Activated T-cell treated with anti-CD3 and anti-CD28 coated beads, Interleukin-2, amount 50 U/mL, for 72 hours (primary cell): ENCODE measurements around the gene EHHADH. TPM values are rescaled to one million over a fixed set of nuclear protein-coding genes. Genes with fewer than 3 reads are reported as not detected.

Experiments used
- ATAC-seq, 2 donors: fragments of 150-1000 bp; cut with Tn5 transposase; replicated peaks in 1 of 2; 2 replicates each; pipeline ENCODE4 v1.10.0; 2021; ENCODE audit warnings: moderate library complexity in 2 of 2, mild to moderate bottlenecking in 1 of 2
- DNase-seq, 2 donors: peaks; one replicate each; pipeline ENCODE4 v3.0.0; 2021 to 2022; ENCODE audit warnings: mixed read lengths in 1 of 2
- H3K27ac Mint-ChIP-seq: one replicate; pipeline ENCODE4 v1.8.0; 2022; ENCODE audit warnings: mild to moderate bottlenecking, moderate library complexity, mixed read lengths
- H3K27me3 Mint-ChIP-seq: one replicate; pipeline ENCODE4 v1.8.0; 2022; ENCODE audit warnings: low read depth, mixed read lengths
- H3K36me3 Mint-ChIP-seq, 2 donors: one replicate each; pipeline ENCODE4 v1.8.0; 2022; ENCODE audit warnings: mixed read lengths in 2 of 2, mild to moderate bottlenecking in 1 of 2; ENCODE audit not compliant: insufficient read depth in 2 of 2
- H3K4me1 Mint-ChIP-seq: one replicate; pipeline ENCODE4 v1.8.0; 2022; ENCODE audit warnings: low read depth, mixed read lengths
- H3K4me3 Mint-ChIP-seq, 2 donors: one replicate each; pipeline ENCODE4 v1.8.0; 2022; ENCODE audit warnings: mild to moderate bottlenecking in 2 of 2, mixed read lengths in 2 of 2, moderate library complexity in 2 of 2
- H3K9me3 Mint-ChIP-seq, 2 donors: one replicate each; pipeline ENCODE4 v1.8.0; 2022; ENCODE audit warnings: mixed read lengths in 2 of 2
- total RNA-seq, 2 donors: library from RNA; stranded (reverse); gene quantifications; one replicate each; pipeline ENCODE4 v1.2.3, GENCODE V29; 2022

EHHADH gene
- total RNA-seq, 2 donors from 2014 or later, result 5.3 to 6.9 TPM

DNA sequence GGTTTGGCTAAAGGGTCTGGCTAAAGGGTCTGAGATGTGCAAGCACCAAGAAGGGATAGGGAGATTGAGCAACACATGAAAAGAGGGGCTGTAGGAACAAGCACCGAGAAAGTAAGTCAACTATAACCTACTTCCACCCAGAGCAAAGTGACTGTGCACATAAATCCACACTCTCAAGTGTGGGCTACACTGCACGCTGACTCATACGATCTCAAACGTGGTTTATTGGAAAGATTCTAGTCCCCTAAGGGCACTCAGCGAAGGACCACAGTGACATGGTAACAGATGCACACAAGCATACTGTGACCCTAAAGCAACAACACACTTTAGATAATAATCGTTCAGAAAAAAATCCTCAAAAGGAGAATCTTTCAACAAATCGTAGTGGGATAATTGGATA, 48.0 kb downstream of the EHHADH start:
- Mint-ChIP-seq H3K27me3 (no peaks in the 10 kb centered on the region), H3K9me3 (no peaks in the 10 kb centered on the region), H3K4me1 (peaks cover 5% of the 10 kb centered on the region), H3K36me3 (no peaks in the 10 kb centered on the region), H3K27ac (no peak overlapping the region), H3K4me3 (no peak overlapping the region)
- DNase-seq (no peak), ATAC-seq (no peak)

DNA sequence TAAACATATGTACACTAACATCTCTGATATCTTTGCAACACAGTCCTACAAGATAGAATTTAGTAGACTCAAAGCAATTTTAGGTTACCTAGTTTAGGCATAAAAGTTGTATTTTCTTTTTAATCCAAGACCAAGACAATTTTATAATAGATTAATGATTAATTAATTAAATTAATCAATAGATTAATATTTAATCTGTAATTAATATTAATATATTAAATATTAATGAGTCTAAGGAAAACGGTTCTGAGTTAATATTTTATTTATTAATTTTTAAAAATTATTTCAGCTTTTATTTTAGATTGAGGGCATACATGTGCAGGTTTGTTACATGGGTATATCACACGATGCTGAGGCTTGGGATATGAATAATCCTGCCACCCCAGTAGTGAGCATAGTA, 49.0 kb downstream of the EHHADH start:
- no peaks in the 10 kb centered on the region for H3K27me3 Mint-ChIP-seq
- DNase-seq (no peak), ATAC-seq (no peak)
- no peaks in the 10 kb centered on the region for H3K9me3 Mint-ChIP-seq
- H3K4me1 Mint-ChIP-seq, result peaks cover 5% of the 10 kb centered on the region
- H3K36me3 Mint-ChIP-seq, result no peaks in the 10 kb centered on the region
- no peak overlapping the region for H3K4me3 Mint-ChIP-seq
- no peak overlapping the region for H3K27ac Mint-ChIP-seq

DNA sequence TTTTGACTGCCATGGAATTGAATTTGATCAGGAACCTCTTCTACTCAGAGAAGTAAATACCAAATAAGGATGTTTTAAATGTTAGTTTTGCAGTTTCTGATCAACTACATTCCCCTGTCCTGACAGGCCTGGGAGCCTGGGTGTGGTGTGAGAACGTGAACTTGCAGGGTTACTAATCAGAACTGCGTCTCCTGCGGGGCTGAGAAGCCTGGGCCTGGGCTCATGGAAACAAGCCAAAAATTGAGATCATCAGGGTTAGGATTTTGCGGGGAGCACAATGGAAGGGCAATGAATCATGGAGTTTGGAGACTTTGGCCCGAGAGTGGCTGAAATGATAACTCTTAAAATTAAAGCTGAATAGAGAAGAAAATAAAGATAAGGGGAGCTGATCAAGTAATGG, 53.2 kb downstream of the EHHADH start:
- no peaks in the 10 kb centered on the region for H3K27me3 Mint-ChIP-seq
- no peaks in the 10 kb centered on the region for H3K9me3 Mint-ChIP-seq
- ATAC-seq (no peak), DNase-seq (no peak)
- no peaks in the 10 kb centered on the region for H3K4me1 Mint-ChIP-seq
- H3K4me3 Mint-ChIP-seq, result no peak overlapping the region
- H3K27ac Mint-ChIP-seq, result no peak overlapping the region
- H3K36me3 Mint-ChIP-seq, result peaks cover 0 to 1% of the 10 kb centered on the region in 2 donors

DNA sequence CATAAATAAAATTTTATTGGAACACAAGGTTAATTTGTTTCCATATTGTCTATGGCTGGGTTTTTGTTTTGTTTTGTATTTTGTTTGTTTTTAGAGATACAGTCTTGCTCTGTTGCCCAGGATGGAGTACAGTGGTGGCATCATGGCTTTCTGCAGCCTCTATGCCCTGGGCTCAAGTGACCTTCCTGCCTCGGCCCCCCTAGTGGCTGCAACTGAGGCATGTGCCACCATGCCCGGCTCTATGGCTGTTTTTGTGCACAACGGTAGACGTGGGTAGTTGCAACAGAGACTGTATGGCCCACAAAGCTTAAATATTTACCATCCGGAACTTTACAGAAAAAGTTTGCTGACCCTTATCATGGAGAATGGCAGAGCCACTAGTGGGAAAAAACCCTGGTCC, 54.2 kb downstream of the EHHADH start:
- Mint-ChIP-seq H3K4me3 (no peak overlapping the region), H3K4me1 (no peaks in the 10 kb centered on the region), H3K36me3 (peaks cover 0 to 4% of the 10 kb centered on the region in 2 donors), H3K27ac (no peak overlapping the region), H3K9me3 (peaks cover 0 to 4% of the 10 kb centered on the region in 2 donors), H3K27me3 (no peaks in the 10 kb centered on the region)
- ATAC-seq (no peak), DNase-seq (no peak)

DNA sequence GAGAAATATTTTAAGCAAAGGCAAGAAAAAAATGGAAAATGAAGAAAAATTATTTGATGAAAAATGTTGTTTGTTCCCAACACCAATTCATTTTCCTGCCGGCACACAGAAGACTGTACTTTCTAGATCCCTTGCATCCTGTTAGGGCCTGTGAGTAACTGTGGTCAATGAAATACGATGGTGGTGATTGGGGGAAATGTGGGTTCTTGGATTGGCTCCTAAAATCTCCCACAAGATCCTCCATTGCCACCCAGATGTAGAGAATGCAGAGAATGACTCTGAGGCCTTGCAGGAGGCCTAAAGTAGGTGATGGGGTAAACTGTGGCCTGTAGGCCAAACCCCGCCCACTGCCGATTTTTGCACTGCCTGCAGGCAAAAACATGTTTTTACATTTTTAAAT, 54.6 kb downstream of the EHHADH start:
- no peak for DNase-seq
- no peaks in the 10 kb centered on the region for H3K27me3 Mint-ChIP-seq
- ATAC-seq, result no peak
- no peak overlapping the region for H3K27ac Mint-ChIP-seq
- H3K36me3 Mint-ChIP-seq, result peaks cover 0 to 4% of the 10 kb centered on the region in 2 donors
- no peaks in the 10 kb centered on the region for H3K4me1 Mint-ChIP-seq
- H3K9me3 Mint-ChIP-seq, result peaks cover 0 to 4% of the 10 kb centered on the region in 2 donors
- H3K4me3 Mint-ChIP-seq, result no peak overlapping the region

DNA sequence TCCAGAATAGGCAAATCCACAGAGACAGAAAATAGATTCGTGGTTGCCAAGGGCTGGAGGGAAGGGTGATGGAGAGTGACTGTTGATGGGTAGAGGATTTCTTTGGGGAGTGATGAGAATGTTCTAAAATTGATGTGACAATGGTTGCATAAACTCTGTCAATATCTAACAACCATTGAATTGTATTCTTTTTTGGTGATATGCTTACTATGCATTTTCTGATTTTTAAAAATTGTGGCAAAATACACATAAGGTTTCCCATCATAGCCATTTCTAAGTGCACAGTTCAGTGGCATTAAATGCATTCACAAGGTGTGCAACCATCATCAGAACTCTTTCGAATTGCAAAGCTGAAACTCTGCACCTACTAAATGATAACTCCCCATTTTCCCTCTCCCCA, 56.8 kb downstream of the EHHADH start:
- DNase-seq (no peak), ATAC-seq (no peak)
- Mint-ChIP-seq H3K27ac (no peak overlapping the region), H3K4me3 (no peak overlapping the region), H3K9me3 (peaks cover 0 to 6% of the 10 kb centered on the region in 2 donors), H3K4me1 (no peaks in the 10 kb centered on the region), H3K36me3 (peaks cover 2 to 4% of the 10 kb centered on the region in 2 donors), H3K27me3 (no peaks in the 10 kb centered on the region)

DNA sequence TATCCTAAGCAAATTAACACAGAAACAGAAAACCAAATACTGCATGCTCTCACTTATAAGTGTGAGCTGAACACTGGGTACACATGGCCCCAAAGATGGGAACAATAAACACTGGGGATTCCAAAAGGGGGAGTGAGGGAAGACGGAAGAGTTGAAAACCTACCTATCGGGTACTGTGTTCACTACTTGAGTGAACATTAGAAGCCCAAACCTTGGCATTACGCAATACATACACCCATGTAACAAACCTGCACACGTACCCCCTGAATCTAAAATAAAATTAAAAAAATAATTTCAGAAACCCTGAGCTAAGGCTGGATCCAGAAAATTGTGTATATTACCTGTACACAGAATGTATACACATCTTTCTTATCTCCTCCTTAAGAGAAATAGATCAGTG, 58.2 kb downstream of the EHHADH start:
- Mint-ChIP-seq H3K4me3 (no peak overlapping the region), H3K9me3 (peaks cover 0 to 6% of the 10 kb centered on the region in 2 donors), H3K27ac (no peak overlapping the region), H3K4me1 (no peaks in the 10 kb centered on the region), H3K27me3 (no peaks in the 10 kb centered on the region), H3K36me3 (peaks cover 2 to 4% of the 10 kb centered on the region in 2 donors)
- DNase-seq (no peak), ATAC-seq (no peak)

DNA sequence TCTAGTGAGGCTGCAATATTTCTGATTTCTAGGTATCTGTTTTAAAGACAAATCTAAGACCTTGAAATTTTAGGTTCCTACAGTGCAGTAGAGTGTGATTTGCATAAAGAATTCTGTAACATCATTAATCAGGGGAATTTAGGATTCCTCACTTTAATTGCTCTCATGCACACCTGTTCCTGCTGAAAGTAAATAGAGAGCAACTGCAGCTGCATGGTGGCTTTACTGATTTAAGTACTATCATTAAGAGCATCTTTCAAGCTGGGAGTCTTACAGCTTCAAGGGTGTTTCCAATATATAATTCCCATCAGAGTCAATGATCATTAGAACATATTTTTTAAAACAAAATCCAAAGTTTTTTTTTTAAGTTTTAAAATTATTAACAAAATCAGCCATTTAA, 65.0 kb downstream of the EHHADH start:
- DNase-seq, result no peak
- Mint-ChIP-seq H3K27me3 (no peaks in the 10 kb centered on the region), H3K36me3 (peaks cover 0 to 2% of the 10 kb centered on the region in 2 donors), H3K4me3 (no peak overlapping the region), H3K9me3 (peaks cover 0 to 1% of the 10 kb centered on the region in 2 donors), H3K27ac (no peak overlapping the region), H3K4me1 (no peaks in the 10 kb centered on the region)
- ATAC-seq, result no peak

DNA sequence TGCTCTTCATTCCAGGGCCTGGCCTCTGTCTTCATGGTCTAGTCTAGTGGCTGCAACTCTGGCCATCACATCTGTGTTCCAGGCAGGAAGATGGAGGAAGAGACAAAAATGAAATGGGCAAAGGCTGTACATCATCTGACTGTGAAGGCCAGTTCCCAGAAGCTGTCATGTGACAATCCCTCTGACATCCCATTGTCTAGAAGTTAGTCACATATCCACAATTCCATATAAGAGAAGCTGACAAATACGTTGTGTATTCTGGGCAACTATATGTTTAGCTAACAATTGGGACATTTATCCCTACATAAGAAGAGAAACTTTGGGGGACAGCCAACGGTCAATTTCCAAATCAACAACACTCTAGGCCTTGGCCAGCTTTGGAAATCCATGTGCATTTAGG, 66.5 kb downstream of the EHHADH start:
- ATAC-seq (no peak), DNase-seq (no peak)
- Mint-ChIP-seq H3K27ac (no peak overlapping the region), H3K36me3 (no peaks in the 10 kb centered on the region), H3K4me3 (no peak overlapping the region), H3K9me3 (no peaks in the 10 kb centered on the region), H3K4me1 (no peaks in the 10 kb centered on the region), H3K27me3 (no peaks in the 10 kb centered on the region)

DNA sequence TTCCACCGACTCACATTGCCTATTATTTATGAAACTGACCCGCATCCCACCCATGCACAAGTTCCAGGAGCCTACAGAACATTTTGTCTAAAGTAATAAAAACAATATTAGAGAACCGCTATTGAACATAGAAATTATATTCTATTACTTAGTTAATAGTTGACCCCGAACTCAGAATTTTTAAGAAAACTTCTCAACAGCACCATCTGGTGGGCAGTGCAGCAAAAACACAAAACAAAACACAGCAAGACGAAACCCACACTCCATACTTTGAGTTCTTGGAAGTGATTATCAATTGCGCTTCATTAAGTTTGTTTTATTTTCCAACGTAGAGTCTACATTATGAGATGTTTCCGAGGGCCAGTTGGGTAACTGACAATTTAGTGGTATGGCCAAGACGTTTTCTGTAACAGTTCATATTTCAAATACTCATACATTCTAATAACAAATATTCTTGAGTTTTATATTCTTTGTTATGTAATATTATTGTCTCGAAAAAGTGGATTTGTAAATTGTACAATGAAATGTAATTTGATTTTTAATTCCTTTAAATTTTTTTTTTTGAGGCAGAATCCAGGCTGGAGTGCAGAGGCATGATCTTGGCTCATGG, 77.0 kb downstream of the EHHADH start:
- no peak overlapping the region for H3K27ac Mint-ChIP-seq
- no peak for ATAC-seq
- no peaks in the 10 kb centered on the region for H3K4me1 Mint-ChIP-seq
- no peaks in the 10 kb centered on the region for H3K36me3 Mint-ChIP-seq
- peak; percentile 16 to 28 for DNase-seq
- no peak overlapping the region for H3K4me3 Mint-ChIP-seq
- no peaks in the 10 kb centered on the region for H3K9me3 Mint-ChIP-seq
- peaks cover 6% of the 10 kb centered on the region for H3K27me3 Mint-ChIP-seq

DNA sequence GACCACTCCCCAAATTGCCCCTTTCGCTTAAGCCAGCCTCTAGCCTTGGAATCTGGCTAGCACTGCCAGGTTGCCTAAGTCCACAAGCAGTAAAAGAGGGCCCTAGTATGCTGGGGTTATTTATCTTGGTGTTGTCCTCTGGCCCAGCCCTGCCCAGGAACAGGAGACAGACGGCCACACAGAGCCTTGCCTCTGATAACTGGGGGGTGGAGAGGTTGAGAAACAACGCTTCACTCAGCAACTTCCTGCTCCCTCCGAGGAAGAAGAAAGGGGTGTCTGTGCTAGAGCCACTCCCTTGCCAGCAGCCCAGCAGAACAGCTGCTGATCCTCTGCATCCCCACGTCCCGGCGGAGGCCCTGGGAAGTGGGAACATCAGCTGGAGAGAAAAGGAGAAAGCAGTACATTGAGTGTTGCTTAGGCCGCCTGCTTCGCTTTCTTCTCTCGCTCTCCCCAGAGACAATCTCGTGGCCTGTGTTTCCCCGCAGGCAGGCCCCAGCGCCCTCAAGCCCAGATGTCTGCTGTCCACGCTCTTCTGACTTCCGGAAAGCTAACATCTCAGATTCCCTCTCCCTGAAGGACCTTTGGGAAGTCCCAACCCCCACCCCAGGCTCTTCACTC, 78.4 kb downstream of the EHHADH start:
- Mint-ChIP-seq H3K27ac (no peak overlapping the region), H3K9me3 (no peaks in the 10 kb centered on the region), H3K4me1 (no peaks in the 10 kb centered on the region), H3K4me3 (no peak overlapping the region), H3K36me3 (no peaks in the 10 kb centered on the region), H3K27me3 (peaks cover 6% of the 10 kb centered on the region)
- no peak for DNase-seq
- ATAC-seq, result no peak

DNA sequence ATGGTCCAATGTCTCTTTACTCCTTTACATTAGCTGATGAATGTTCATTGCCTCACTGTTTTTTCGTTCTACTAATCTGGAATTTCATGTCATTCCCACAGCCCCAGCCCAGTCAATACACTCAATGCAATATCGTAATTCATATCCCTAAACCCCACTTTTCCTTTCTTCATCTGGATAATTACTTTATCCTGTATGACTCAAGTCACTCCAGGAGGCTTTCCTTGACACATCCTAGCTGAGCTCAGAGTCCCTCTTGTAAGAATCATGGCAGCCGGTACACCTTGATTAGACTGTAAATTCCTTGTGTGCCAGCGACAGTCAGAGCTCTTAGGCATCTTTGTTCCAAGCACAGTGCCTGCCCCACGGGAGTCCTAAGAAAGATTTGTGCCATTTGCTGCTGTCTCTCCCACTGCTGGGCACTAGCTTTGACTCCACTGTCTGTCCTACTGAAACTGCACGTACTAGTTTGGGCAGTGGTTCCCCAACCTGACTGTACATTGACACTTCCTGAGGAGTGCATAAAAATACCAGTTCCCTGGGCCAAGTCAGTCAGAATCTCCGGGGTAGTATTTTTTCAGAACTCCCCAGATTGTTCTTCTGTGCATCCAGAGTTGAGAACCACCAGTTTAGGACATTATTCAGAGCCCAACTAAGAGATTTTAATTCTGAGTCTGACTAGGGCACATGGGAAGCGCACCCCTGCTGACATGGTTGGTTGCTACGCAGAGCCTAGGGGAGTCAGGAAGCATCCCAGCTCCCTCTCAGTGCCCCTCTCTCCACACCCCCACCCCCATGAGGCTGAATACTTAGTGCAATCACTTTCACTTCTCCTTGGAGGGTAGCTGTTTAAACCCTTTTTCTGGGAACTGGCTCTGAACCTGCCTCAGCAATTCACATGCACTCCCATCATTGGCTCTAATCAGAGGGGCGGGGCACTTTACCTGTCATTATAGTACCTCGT, 81.5 kb downstream of the EHHADH start:
- Mint-ChIP-seq H3K36me3 (no peaks in the 10 kb centered on the region), H3K27me3 (peaks cover 6% of the 10 kb centered on the region), H3K4me1 (no peaks in the 10 kb centered on the region), H3K27ac (no peak overlapping the region), H3K4me3 (no peak overlapping the region), H3K9me3 (no peaks in the 10 kb centered on the region)
- DNase-seq, result no peak
- ATAC-seq, result no peak

DNA sequence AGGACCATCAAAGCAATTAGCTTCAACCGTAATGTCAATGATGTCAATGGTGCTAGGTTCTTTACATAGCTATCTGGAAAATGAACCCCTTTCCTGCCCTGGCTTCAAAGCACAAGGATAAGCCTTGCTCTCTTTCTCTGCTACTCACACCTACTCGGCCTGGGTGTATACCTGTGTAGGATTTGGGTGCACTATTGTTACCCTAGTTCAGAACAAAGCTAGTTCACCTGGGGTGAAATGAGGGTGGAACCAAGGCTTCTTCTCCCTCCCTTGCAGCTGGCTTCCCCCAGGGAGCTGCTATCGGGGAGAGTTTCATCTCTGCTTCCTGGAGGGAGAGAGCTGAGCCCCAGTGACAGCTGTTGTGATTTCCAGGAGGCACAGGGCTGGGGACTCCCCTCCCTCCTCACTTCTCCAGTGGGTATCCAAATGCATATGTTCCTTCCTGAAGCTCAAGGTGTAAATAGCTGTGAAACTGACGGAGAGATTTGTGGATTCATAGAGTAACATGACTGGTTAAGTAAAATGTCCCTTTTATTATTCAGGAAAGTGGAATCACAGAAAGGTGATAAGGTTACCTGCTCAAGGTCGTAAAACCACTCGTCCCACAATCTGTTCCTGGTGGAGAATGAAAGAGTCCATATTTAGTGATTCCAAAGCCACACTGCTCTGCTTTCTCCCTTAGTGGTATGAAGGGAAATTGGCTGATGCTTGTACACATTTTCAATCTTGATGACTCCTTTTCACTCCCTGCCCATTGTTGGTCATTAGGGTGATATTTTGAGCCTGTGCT, 89.2 kb downstream of the EHHADH start:
- H3K27ac Mint-ChIP-seq, result no peak overlapping the region
- H3K4me3 Mint-ChIP-seq, result no peak overlapping the region
- H3K27me3 Mint-ChIP-seq, result no peaks in the 10 kb centered on the region
- no peaks in the 10 kb centered on the region for H3K9me3 Mint-ChIP-seq
- no peak for DNase-seq
- no peak for ATAC-seq
- H3K4me1 Mint-ChIP-seq, result no peaks in the 10 kb centered on the region
- no peaks in the 10 kb centered on the region for H3K36me3 Mint-ChIP-seq
